ENCODE measurements around the gene FOXG1.

FOXG1 gene

DNA sequence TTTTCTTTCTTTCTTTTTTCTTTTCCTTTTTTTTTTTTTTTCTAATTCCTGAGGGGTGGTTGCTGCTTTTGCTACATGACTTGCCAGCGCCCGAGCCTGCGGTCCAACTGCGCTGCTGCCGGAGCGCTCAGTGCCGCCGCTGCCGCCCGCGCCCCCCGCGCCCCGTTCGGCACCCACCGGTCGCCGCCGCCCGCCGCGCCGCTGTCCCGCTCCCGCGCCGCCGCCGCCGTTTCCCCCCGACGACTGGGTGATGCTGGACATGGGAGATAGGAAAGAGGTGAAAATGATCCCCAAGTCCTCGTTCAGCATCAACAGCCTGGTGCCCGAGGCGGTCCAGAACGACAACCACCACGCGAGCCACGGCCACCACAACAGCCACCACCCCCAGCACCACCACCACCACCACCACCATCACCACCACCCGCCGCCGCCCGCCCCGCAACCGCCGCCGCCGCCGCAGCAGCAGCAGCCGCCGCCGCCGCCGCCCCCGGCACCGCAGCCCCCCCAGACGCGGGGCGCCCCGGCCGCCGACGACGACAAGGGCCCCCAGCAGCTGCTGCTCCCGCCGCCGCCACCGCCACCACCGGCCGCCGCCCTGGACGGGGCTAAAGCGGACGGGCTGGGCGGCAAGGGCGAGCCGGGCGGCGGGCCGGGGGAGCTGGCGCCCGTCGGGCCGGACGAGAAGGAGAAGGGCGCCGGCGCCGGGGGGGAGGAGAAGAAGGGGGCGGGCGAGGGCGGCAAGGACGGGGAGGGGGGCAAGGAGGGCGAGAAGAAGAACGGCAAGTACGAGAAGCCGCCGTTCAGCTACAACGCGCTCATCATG, 654 bp downstream of the FOXG1 start:
- H3K4me3 ChIP-seq (ENCODE audit: low read length), result peak overlapping the region; percentile 30; the same call in 1 of the 2 replicates
- DNase-seq (ENCODE audit: low read depth), result no peak
- TF ChIP-seq, protein P1, sequence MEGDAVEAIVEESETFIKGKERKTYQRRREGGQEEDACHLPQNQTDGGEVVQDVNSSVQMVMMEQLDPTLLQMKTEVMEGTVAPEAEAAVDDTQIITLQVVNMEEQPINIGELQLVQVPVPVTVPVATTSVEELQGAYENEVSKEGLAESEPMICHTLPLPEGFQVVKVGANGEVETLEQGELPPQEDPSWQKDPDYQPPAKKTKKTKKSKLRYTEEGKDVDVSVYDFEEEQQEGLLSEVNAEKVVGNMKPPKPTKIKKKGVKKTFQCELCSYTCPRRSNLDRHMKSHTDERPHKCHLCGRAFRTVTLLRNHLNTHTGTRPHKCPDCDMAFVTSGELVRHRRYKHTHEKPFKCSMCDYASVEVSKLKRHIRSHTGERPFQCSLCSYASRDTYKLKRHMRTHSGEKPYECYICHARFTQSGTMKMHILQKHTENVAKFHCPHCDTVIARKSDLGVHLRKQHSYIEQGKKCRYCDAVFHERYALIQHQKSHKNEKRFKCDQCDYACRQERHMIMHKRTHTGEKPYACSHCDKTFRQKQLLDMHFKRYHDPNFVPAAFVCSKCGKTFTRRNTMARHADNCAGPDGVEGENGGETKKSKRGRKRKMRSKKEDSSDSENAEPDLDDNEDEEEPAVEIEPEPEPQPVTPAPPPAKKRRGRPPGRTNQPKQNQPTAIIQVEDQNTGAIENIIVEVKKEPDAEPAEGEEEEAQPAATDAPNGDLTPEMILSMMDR (conservative IDR thresholded peaks at IDR 0.05; ENCODE audit: low read length), result no peak

DNA sequence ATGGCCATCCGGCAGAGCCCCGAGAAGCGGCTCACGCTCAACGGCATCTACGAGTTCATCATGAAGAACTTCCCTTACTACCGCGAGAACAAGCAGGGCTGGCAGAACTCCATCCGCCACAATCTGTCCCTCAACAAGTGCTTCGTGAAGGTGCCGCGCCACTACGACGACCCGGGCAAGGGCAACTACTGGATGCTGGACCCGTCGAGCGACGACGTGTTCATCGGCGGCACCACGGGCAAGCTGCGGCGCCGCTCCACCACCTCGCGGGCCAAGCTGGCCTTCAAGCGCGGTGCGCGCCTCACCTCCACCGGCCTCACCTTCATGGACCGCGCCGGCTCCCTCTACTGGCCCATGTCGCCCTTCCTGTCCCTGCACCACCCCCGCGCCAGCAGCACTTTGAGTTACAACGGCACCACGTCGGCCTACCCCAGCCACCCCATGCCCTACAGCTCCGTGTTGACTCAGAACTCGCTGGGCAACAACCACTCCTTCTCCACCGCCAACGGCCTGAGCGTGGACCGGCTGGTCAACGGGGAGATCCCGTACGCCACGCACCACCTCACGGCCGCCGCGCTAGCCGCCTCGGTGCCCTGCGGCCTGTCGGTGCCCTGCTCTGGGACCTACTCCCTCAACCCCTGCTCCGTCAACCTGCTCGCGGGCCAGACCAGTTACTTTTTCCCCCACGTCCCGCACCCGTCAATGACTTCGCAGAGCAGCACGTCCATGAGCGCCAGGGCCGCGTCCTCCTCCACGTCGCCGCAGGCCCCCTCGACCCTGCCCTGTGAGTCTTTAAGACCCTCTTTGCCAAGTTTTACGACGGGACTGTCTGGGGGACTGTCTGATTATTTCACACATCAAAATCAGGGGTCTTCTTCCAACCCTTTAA, 1.5 kb downstream of the FOXG1 start:
- no peak for DNase-seq (ENCODE audit: low read depth)
- H3K4me3 ChIP-seq (ENCODE audit: low read length), result peak overlapping the region; percentile 30
- TF ChIP-seq, protein P1 (conservative IDR thresholded peaks at IDR 0.05; ENCODE audit: low read length), result no peak

DNA sequence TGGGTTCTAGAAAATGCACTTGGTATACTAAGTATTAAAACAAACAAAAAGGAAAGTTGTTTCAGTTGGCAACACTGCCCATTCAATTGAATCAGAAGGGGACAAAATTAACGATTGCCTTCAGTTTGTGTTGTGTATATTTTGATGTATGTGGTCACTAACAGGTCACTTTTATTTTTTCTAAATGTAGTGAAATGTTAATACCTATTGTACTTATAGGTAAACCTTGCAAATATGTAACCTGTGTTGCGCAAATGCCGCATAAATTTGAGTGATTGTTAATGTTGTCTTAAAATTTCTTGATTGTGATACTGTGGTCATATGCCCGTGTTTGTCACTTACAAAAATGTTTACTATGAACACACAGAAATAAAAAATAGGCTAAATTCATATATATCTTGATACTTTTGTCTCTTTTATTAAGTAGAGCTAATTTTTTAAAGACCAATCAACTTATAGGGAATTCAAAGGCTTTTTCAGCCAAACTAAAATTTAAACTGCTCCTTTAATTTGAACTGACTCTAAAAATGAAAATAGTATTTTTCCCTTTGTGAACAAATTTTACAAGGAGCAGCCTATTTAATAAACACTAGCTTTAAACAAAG, 2.8 kb downstream of the FOXG1 start:
- DNase-seq (ENCODE audit: low read depth), result no peak
- H3K4me3 ChIP-seq (ENCODE audit: low read length), result no peak overlapping the region
- TF ChIP-seq, protein P1 (conservative IDR thresholded peaks at IDR 0.05; ENCODE audit: low read length), result no peak

DNA sequence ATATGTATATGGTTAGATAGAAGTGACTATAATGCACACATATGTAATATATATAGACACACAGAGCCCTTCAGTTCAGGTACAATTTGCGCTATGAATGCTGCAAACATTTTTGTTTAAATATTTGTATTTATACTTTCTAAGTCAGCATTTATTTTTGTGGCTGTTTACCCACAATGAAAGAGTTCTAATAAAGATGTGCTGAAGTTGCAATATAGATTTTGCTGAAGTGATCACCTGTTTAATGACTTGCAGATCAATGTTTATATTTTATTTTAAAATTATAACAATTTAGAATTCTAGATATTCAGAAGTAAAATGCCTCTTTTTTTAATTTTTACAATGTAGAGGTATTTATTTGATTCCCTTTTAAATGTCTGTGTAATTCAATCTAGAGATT, 3.5 kb downstream of the FOXG1 start:
- H3K4me3 ChIP-seq (ENCODE audit: low read length), result no peak overlapping the region
- DNase-seq (ENCODE audit: low read depth), result no peak
- TF ChIP-seq, protein P1 (conservative IDR thresholded peaks at IDR 0.05; ENCODE audit: low read length), result no peak

DNA sequence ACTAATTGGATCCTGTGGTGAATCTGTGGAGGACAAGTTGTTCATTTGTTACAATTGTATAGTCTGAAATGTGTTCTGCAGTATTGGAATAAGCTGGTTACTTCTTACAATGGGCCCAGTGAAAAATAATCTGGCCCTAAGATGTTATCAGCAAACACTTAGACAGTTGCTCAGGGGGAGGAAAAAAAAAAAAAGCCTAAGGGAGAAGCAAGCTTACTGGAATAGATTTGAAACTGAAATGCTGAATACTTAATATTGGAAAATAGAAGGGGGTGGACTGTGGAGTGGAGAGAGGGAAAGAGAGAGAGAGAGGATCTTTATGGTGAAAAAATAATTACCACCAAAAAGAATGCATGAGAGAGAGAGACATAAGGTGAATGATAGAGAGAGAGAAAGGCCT, 4.0 kb downstream of the FOXG1 start:
- TF ChIP-seq, protein P1 (conservative IDR thresholded peaks at IDR 0.05; ENCODE audit: low read length), result no peak
- DNase-seq (ENCODE audit: low read depth), result no peak

DNA sequence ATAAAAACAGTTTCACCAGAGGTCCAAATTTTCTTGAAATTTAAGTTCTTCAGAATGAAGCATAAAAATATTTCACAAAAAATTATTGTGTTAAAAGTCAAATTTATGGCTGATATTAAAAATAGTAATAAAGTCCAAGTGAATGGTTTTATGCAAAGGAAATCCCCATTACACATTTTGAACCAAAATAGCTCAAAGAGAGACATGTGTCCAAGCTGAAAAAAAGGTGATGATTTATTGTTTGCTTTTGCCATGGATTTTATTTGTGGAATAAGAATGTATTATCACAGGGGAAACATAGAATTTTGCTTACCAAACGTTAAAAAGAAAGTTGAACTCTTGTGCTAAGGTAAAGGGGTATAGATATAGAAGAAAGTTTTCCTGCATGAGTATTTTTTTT, 4.6 kb downstream of the FOXG1 start:
- TF ChIP-seq, protein P1 (conservative IDR thresholded peaks at IDR 0.05; ENCODE audit: low read length), result no peak
- no peak for DNase-seq (ENCODE audit: low read depth)
- H3K4me3 ChIP-seq (ENCODE audit: low read length), result no peak overlapping the region

More for the DNA sequence above, 4.0 kb downstream of the FOXG1 start:
- H3K4me3 ChIP-seq (ENCODE audit: low read length), result no peak overlapping the region

Measured in AG10803 (cell line).